ENCODE data around the gene MLXIPL. TPM values are rescaled to one million over a fixed set of nuclear protein-coding genes. Genes with fewer than 3 reads are reported as not detected.

MLXIPL gene
- polyA plus RNA-seq, 2 donors: 2.5 to 4.5 TPM

Other genes with a start within 250 kb of the MLXIPL start
- gene FZD9, start 190.7 kb downstream of the MLXIPL start, polyA plus RNA-seq: under 1 TPM; 0.48 to 0.61 TPM
- gene BAZ1B, start 102.2 kb downstream of the MLXIPL start, polyA plus RNA-seq: 10 to 100 TPM; 10.9 to 11.8 TPM
- 10 to 100 TPM; 30.0 to 43.5 TPM for gene BCL7B, start 66.8 kb downstream of the MLXIPL start, polyA plus RNA-seq
- gene TBL2, start 45.9 kb downstream of the MLXIPL start, polyA plus RNA-seq: 10 to 100 TPM in 1 of 2 donors, 1 to 10 TPM in 1; 7.6 to 13.7 TPM
- under 1 TPM; 0.45 to 0.75 TPM for gene VPS37D, start 43.3 kb upstream of the MLXIPL start, polyA plus RNA-seq
- 1 to 10 TPM; 3.9 to 6.1 TPM for gene DNAJC30, start 58.9 kb upstream of the MLXIPL start, polyA plus RNA-seq
- gene BUD23, start 59.1 kb upstream of the MLXIPL start, polyA plus RNA-seq: 10 to 100 TPM; 39.9 to 43.5 TPM
- 1 to 10 TPM; 1.6 to 2.4 TPM for gene STX1A, start 95.1 kb upstream of the MLXIPL start, polyA plus RNA-seq
- 10 to 100 TPM; 22.6 to 28.3 TPM for gene ABHD11, start 114.3 kb upstream of the MLXIPL start, polyA plus RNA-seq
- under 1 TPM; 0.14 to 0.26 TPM for gene CLDN3, start 145.7 kb upstream of the MLXIPL start, polyA plus RNA-seq
- gene CLDN4, start 206.5 kb upstream of the MLXIPL start, polyA plus RNA-seq: 100 to 1,000 TPM; 124 to 233 TPM
- gene METTL27, start 218.0 kb upstream of the MLXIPL start, polyA plus RNA-seq: 1 to 10 TPM in 1 of 2 donors, under 1 TPM in 1; 0.45 to 1.1 TPM
- not detected for gene TMEM270, start 236.6 kb upstream of the MLXIPL start, polyA plus RNA-seq

Measured in esophagus (tissue), 2 donors.